ENCODE measurements around the gene ANKRD28. TPM values are rescaled to one million over a fixed set of nuclear protein-coding genes. Genes with fewer than 3 reads are reported as not detected.
A peak's percentile ranks its signal among the peaks of the same experiment; 100 is the strongest.
"Not testable (repeated sequence)": the region's sequence is repeated elsewhere in the genome, so short reads cannot be mapped to it uniquely, and the experiment has no call there.

ANKRD28 gene
- total and polyA plus RNA-seq, 2 donors from 2014 or later: 9.8 to 72.4 TPM

GRCh38 chr3:15629860-15630597 lies 167.8 kb downstream of the ANKRD28 start:
- no peak overlapping the region for H3K27ac ChIP-seq (ENCODE audit: low read depth in 2 of 2, low read length in 2 of 2)
- no peaks in the 10 kb centered on the region for H3K27me3 ChIP-seq (ENCODE audit: control insufficient read depth, insufficient read depth, low read length)
- intact Hi-C loops (cut with DNase I): loop anchor here (10.0 kb wide), 1 partner anchor 175 kb away; no protein-coding TSS in a partner anchor
- peak overlapping the region in 1 of 3 donors; percentile 20 for H3K9ac ChIP-seq (ENCODE audit: low read length in 3 of 3)
- peaks cover 0 to 10% (median 5%) of the 10 kb centered on the region in 3 donors for H3K4me1 ChIP-seq (ENCODE audit: control insufficient read depth in 2 of 3, insufficient read depth in 2 of 3, low read depth in 1 of 3, low read length in 3 of 3)
- peak overlapping the region; percentile 32 to 57 (median 46) for H3K4me3 ChIP-seq (ENCODE audit: low read length in 3 of 3)
- FAIRE-seq (peak; percentile 63), DNase-seq (peak in 3 of 5 donors; percentile 58 to 87 (median 85))
- TF ChIP-seq CTCF (IDR thresholded peaks at IDR 0.05; ENCODE audit: borderline replicate concordance, extremely low read depth, insufficient read depth): peak; percentile 74
- H3K9me3 ChIP-seq (ENCODE audit: control insufficient read depth in 2 of 3, insufficient read depth in 1 of 3, low read length in 3 of 3): no peaks in the 10 kb centered on the region
- no peaks in the 10 kb centered on the region for H3K36me3 ChIP-seq (ENCODE audit: control insufficient read depth in 2 of 3, insufficient read depth in 3 of 3, low read length in 3 of 3)

- intact Hi-C loops (cut with DNase I): no loop called here
- Histone ChIP-seq H3K9ac (ENCODE audit: low read length in 3 of 3) (no peak overlapping the region), H3K27me3 (ENCODE audit: control insufficient read depth, insufficient read depth, low read length) (no peaks in the 10 kb centered on the region), H3K4me3 (ENCODE audit: low read length in 3 of 3) (no peak overlapping the region), H3K27ac (ENCODE audit: low read depth in 2 of 2, low read length in 2 of 2) (no peak overlapping the region), H3K9me3 (ENCODE audit: control insufficient read depth in 2 of 3, insufficient read depth in 1 of 3, low read length in 3 of 3) (no peaks in the 10 kb centered on the region), H3K4me1 (ENCODE audit: control insufficient read depth in 2 of 3, insufficient read depth in 2 of 3, low read depth in 1 of 3, low read length in 3 of 3) (peaks cover 0 to 5% (median 4%) of the 10 kb centered on the region in 3 donors), H3K36me3 (ENCODE audit: control insufficient read depth in 2 of 3, insufficient read depth in 3 of 3, low read length in 3 of 3) (no peaks in the 10 kb centered on the region)
- TF ChIP-seq CTCF (IDR thresholded peaks at IDR 0.05; ENCODE audit: borderline replicate concordance, extremely low read depth, insufficient read depth): no peak
- DNase-seq (no peak), FAIRE-seq (no peak)
Observed at GRCh38 chr3:15628967-15629366, 168.8 kb downstream of the ANKRD28 start.

GRCh38 chr3:15623535-15624440 lies 174.0 kb downstream of the ANKRD28 start:
- Histone ChIP-seq H3K27me3 (ENCODE audit: control insufficient read depth, insufficient read depth, low read length) (no peaks in the 10 kb centered on the region), H3K9me3 (ENCODE audit: control insufficient read depth in 2 of 3, insufficient read depth in 1 of 3, low read length in 3 of 3) (peaks cover 0 to 5% (median 0%) of the 10 kb centered on the region in 3 donors), H3K27ac (ENCODE audit: low read depth in 2 of 2, low read length in 2 of 2) (no peak overlapping the region), H3K36me3 (ENCODE audit: control insufficient read depth in 2 of 3, insufficient read depth in 3 of 3, low read length in 3 of 3) (no peaks in the 10 kb centered on the region), H3K9ac (ENCODE audit: low read length in 3 of 3) (no peak overlapping the region), H3K4me1 (ENCODE audit: control insufficient read depth in 2 of 3, insufficient read depth in 2 of 3, low read depth in 1 of 3, low read length in 3 of 3) (no peaks in the 10 kb centered on the region), H3K4me3 (ENCODE audit: low read length in 3 of 3) (no peak overlapping the region)
- TF ChIP-seq CTCF (IDR thresholded peaks at IDR 0.05; ENCODE audit: borderline replicate concordance, extremely low read depth, insufficient read depth): no peak
- DNase-seq (no peak), FAIRE-seq (no peak)
- intact Hi-C loops (cut with DNase I): no loop called here

GRCh38 chr3:15619659-15620464 lies 177.9 kb downstream of the ANKRD28 start:
- H3K36me3 ChIP-seq (ENCODE audit: control insufficient read depth in 2 of 3, insufficient read depth in 3 of 3, low read length in 3 of 3); H3K4me3 ChIP-seq (ENCODE audit: low read length in 3 of 3); H3K27me3 ChIP-seq (ENCODE audit: control insufficient read depth, insufficient read depth, low read length); H3K27ac ChIP-seq (ENCODE audit: low read depth in 2 of 2, low read length in 2 of 2); H3K9ac ChIP-seq (ENCODE audit: low read length in 3 of 3); H3K9me3 ChIP-seq (ENCODE audit: control insufficient read depth in 2 of 3, insufficient read depth in 1 of 3, low read length in 3 of 3); FAIRE-seq; DNase-seq; intact Hi-C loops (cut with DNase I); H3K4me1 ChIP-seq (ENCODE audit: control insufficient read depth in 2 of 3, insufficient read depth in 2 of 3, low read depth in 1 of 3, low read length in 3 of 3): not testable (repeated sequence)

All from kidney (tissue), 14 donors.